ENCODE measurements around the gene RUNDC1. TPM values are rescaled to one million over a fixed set of nuclear protein-coding genes. Genes with fewer than 3 reads are reported as not detected.

RUNDC1 gene
- total and polyA plus RNA-seq, 2 of the 8 experiments (the other 6 are each of a cell fraction or from before 2014, with no cell fraction given), result 7.9 to 11.9 TPM

GRCh38 chr17:43042025-43042628, 61.8 kb downstream of the RUNDC1 start:
- Histone ChIP-seq H3K27ac (ENCODE audit: low read depth, low read length) (peak overlapping the region; percentile 49), H3K56ac (replicated peaks; ENCODE audit: insufficient read length, low read depth, low read length) (no peak overlapping the region)

More at GRCh38 chr17:43042025-43042628, 61.8 kb downstream of the RUNDC1 start:
- Histone ChIP-seq H4K8ac (ENCODE audit: extremely low read depth, insufficient read depth, low read length) (no peak overlapping the region), H3K4me1 (replicated peaks in 1 of 4; ENCODE audit: control insufficient read depth in 3 of 4, insufficient read depth in 4 of 4, low read length in 3 of 4) (peaks cover 1 to 32% (median 22%) of the 10 kb centered on the region in 4 experiments), H2BK12ac (ENCODE audit: low read depth, low read length) (peak overlapping the region; percentile 72; the same call in 1 of the 2 replicates), H3K23ac (ENCODE audit: insufficient read length) (no peak overlapping the region), H3K27me3 (replicated peaks in 1 of 4; ENCODE audit: control insufficient read depth in 3 of 4, extremely low read depth in 1 of 4, insufficient read depth in 3 of 4, low read length in 3 of 4) (no peaks in the 10 kb centered on the region), H3K9me3 (ENCODE audit: insufficient read depth in 2 of 2, low read depth in 1 of 2, low read length in 1 of 2) (no peaks in the 10 kb centered on the region), H3K23me2 (ENCODE audit: low read depth, low read length) (peaks cover 2% of the 10 kb centered on the region; the same call in 1 of the 2 replicates), H2BK20ac (ENCODE audit: low read length) (0 out of 2 replicates have a peak overlapping the region, but pooled peaks have one; percentile 3), H4K20me1 (replicated peaks in 1 of 2; ENCODE audit: control insufficient read depth in 1 of 2, insufficient read depth in 2 of 2, low read length in 2 of 2) (no peaks in the 10 kb centered on the region), H3K9ac (replicated peaks in 1 of 4; ENCODE audit: extremely low read depth in 1 of 4, low read depth in 3 of 4, low read length in 3 of 4) (no peak overlapping the region), H4K5ac (ENCODE audit: insufficient read length, low read depth, low read length) (peak overlapping the region; percentile 6), H3K36me3 (ENCODE audit: control insufficient read depth in 2 of 4, insufficient read depth in 4 of 4, low read length in 3 of 4) (no peaks in the 10 kb centered on the region; a peak in 2 of 8 replicates), H3K79me2 (ENCODE audit: control insufficient read depth in 1 of 2, insufficient read depth in 2 of 2, low read length in 2 of 2) (no peaks in the 10 kb centered on the region), H2BK15ac (ENCODE audit: low read length) (no peak overlapping the region), H3K79me1 (ENCODE audit: low read depth, low read length) (no peaks in the 10 kb centered on the region), H3K4me3 (ENCODE audit: extremely low read depth in 1 of 4, insufficient read depth in 2 of 4, low read depth in 3 of 4, low read length in 4 of 4) (peak overlapping the region in 1 of 4 experiments; percentile 1; a peak in 1 of 8 replicates), H2BK120ac (replicated peaks; ENCODE audit: low read depth, low read length) (no peak overlapping the region), H3K14ac (ENCODE audit: insufficient read length) (no peak overlapping the region), H4K91ac (replicated peaks; ENCODE audit: insufficient read length, low read length) (no peak overlapping the region), H2AFZ (ENCODE audit: low read length) (no peak overlapping the region), H3K4me2 (ENCODE audit: insufficient read depth in 1 of 2, low read depth in 2 of 2, low read length in 2 of 2) (peak overlapping the region; percentile 50 to 60), H2BK5ac (ENCODE audit: low read depth, low read length) (peak overlapping the region; percentile 40; the same call in 1 of the 2 replicates), H3K4ac (replicated peaks; ENCODE audit: insufficient read length, low read depth, low read length) (no peak overlapping the region), H3K18ac (ENCODE audit: extremely low read depth, low read length) (peak overlapping the region; percentile 85), H2AK5ac (ENCODE audit: low read depth, low read length) (no peak overlapping the region)
- POLR2A ChIA-PET (ENCODE audit: partially characterized antibody), result interaction anchor here (0.7 to 5.6 kb wide), 10 partner anchors 11 to 273 kb away, joined by 3 to 61 read pairs (median 6); partner anchors contain the start of genes IFI35, RND2, RPL27 and VAT1
- DNase-seq (ENCODE audit: low read depth in 1 of 2, low spot score in 2 of 2) (no peak), FAIRE-seq (no peak)
- TF ChIP-seq MAX (IDR thresholded peaks at IDR 0.05), result no peak
- peak; percentile 27 for TF ChIP-seq ASH2L (IDR thresholded peaks at IDR 0.05; ENCODE audit: low read length)
- peak; percentile 26 to 44; a peak in 3 of 4 replicates for TF ChIP-seq RAD21 (IDR thresholded peaks at IDR 0.05 in 1 of 2, conservative IDR thresholded peaks at IDR 0.05 in 1 of 2; ENCODE audit: low read depth in 2 of 2, low read length in 2 of 2)
- 0 out of 2 replicates have a peak, but pooled peaks have one; percentile 10 for TF ChIP-seq YY1 (IDR thresholded peaks at IDR 0.05; ENCODE audit: low read depth, low read length)
- CTCF ChIA-PET (ENCODE audit: partially characterized antibody), result interaction anchor here (0.6 to 3.7 kb wide), 13 partner anchors 8 to 42 kb away, joined by 3 to 21 read pairs (median 4); partner anchors contain the start of gene IFI35
- 47% methylated on average over 5 of the region's 5 CpGs; no CpG with 5 or more reads in 1 of the 2 experiments for WGBS, 2 experiments (ENCODE audit: extremely low coverage in 1 of 2, insufficient coverage in 1 of 2, insufficient read length in 1 of 2, insufficient replicate concordance in 2 of 2, low coverage in 1 of 2, low lambda C conversion rate in 2 of 2, missing lambda C conversion rate in 1 of 2)
